Activated CD4-positive, alpha-beta T cell treated with anti-CD3 and anti-CD28 coated beads, Interleukin-2, amount 50 U/mL, for 48 hours (primary cell): ENCODE results near the gene POU5F2.

Experiments used
- DNase-seq, 2 experiments: peaks; one replicate each; pipeline ENCODE4 v3.0.0-alpha.2; 2020

Gene POU5F2

GRCh38 chr5:93715761-93716160, 25.6 kb downstream of the POU5F2 start:
- no peak for DNase-seq

- DNase-seq, result no peak
These were observed 26.1 kb downstream of the POU5F2 start for GRCh38 chr5:93715327-93715726.

- no peak for DNase-seq
These were observed 33.0 kb downstream of the POU5F2 start for GRCh38 chr5:93708442-93708841.

- DNase-seq, result no peak
These were observed 35.5 kb downstream of the POU5F2 start for GRCh38 chr5:93705896-93706295.

GRCh38 chr5:93704996-93705395, 36.4 kb downstream of the POU5F2 start:
- DNase-seq, result no peak

- DNase-seq, result no peak
These were observed 49.4 kb downstream of the POU5F2 start for GRCh38 chr5:93691997-93692396.
